ENCODE data around the gene POLDIP2.

DNA sequence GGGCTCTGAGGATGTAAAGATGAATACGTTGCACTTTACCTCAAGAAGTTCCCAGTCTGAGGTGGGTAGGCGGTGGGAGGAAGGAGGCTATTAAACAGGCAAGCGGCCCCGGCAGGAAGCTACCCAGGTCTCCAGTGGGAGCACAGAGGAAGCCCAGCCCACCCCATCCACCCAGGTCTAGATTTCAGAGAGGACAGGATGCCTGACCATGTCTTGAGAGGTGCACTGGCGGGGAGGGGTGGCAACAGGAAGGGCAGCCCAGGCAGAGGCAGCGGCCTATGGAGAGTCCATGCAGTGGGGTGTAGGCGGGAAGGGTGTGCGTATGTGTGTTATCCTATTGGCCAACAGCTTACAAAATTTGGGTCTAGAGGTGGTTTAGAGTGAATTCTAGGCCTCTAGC is 28.1 kb upstream of the POLDIP2 start:
- TF ChIP-seq CTCF (IDR thresholded peaks at IDR 0.05; ENCODE audit: low read length) = no peak
- TF ChIP-seq EZH2 (optimal IDR thresholded peaks at IDR 0.05; ENCODE audit: low read depth, low read length) = no peak
